Measurements from ENCODE around the gene DAAM2. TPM values are rescaled to one million over a fixed set of nuclear protein-coding genes. Genes with fewer than 3 reads are reported as not detected.

The DAAM2 gene
- total RNA-seq, 1 donor from 2014 or later: not detected

DNA sequence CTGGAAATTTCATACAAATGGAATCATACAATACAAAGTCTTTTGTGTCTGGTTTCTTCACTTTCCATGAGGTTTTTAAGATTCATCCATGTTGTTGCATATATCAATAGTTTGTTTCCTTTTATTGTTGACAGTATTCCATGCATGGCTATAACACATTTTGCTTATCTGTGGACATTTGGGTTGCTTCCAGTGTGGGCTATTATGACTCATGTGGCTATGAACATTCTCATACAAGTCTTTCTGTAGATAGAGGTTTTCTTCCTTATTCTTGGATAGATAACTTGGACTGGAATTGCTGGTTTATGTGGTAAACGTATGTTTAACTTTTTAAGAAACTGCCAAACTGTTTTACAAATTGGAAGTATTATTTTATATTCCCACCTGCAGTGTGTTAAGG lies 36.9 kb upstream of the DAAM2 start:
- H3K4me1 Mint-ChIP-seq: no peaks in the 10 kb centered on the region
- ATAC-seq (ENCODE audit: low read depth) (no peak), DNase-seq (no peak)
- H3K4me3 Mint-ChIP-seq: no peak overlapping the region
- TF ChIP-seq, protein P1, sequence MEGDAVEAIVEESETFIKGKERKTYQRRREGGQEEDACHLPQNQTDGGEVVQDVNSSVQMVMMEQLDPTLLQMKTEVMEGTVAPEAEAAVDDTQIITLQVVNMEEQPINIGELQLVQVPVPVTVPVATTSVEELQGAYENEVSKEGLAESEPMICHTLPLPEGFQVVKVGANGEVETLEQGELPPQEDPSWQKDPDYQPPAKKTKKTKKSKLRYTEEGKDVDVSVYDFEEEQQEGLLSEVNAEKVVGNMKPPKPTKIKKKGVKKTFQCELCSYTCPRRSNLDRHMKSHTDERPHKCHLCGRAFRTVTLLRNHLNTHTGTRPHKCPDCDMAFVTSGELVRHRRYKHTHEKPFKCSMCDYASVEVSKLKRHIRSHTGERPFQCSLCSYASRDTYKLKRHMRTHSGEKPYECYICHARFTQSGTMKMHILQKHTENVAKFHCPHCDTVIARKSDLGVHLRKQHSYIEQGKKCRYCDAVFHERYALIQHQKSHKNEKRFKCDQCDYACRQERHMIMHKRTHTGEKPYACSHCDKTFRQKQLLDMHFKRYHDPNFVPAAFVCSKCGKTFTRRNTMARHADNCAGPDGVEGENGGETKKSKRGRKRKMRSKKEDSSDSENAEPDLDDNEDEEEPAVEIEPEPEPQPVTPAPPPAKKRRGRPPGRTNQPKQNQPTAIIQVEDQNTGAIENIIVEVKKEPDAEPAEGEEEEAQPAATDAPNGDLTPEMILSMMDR (IDR thresholded peaks at IDR 0.05): no peak
- CTCF ChIA-PET: no interaction called here
- POLR2A ChIA-PET: no interaction called here
- H3K27me3 Mint-ChIP-seq: peaks cover 2% of the 10 kb centered on the region
- H3K27ac Mint-ChIP-seq: no peak overlapping the region
- no peaks in the 10 kb centered on the region for H3K36me3 Mint-ChIP-seq (ENCODE audit: low read depth)
- intact Hi-C loops (cut with micrococcal nuclease): no loop called here
- H3K9me3 Mint-ChIP-seq: peaks cover 2% of the 10 kb centered on the region

DNA sequence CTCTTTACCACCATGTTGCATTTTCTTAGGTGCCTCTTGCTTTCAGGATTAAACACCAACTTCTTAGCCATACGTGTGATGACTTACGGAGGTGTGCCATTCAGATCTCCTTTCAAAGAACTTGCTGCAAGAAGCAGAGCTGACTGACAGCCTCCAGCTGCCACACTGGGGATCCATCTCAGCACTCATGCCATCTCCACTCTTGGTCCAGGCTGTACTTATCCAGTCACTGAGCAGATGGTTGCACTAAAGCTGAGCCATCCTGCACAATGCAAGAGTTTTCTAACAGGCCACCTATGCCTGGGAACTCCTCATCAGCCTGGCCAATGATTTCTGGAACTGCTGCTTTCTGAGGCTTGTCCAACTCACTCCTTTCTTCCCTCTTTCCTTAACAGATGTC lies 35.6 kb upstream of the DAAM2 start:
- intact Hi-C loops (cut with micrococcal nuclease): no loop called here
- Mint-ChIP-seq H3K9me3 (peaks cover 2% of the 10 kb centered on the region), H3K27ac (no peak overlapping the region), H3K36me3 (ENCODE audit: low read depth) (no peaks in the 10 kb centered on the region), H3K27me3 (peaks cover 2% of the 10 kb centered on the region), H3K4me3 (no peak overlapping the region), H3K4me1 (no peaks in the 10 kb centered on the region)
- ChIA-PET CTCF (no interaction called here), POLR2A (no interaction called here)
- ATAC-seq (ENCODE audit: low read depth): no peak
- DNase-seq: no peak
- TF ChIP-seq, protein P1 (IDR thresholded peaks at IDR 0.05): no peak

DNA sequence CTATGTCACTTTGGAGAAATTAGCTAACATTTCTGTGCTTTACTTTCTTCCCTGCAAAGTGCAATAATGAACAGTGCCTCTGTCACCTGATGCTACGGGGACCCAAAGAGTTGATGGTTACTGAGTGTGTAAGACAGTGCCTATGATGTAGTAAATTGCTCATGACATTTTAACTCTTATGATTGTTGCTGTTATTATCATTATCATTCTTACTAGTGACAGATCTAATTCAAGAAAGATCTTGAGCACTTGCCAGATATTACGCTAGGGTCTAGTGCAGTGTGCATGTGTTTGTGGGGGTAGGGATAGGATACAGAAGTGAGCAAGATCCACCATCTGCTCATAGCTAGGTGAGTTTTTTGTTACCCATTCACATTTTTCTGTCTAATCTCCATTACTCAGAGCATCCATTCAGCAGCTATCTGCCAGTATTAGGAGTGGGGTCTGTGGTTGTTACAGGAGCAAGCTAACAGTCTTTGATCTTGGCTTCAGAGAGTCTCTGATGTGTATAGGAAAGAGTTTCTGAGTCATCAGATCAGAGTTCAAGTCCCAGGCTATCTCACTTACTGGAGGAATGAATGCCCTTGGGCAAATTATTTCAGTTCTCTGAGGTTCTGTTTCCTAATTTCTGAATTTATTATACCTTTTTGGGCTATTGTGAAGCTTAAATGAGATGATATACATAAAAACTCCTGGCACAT lies 33.1 kb upstream of the DAAM2 start:
- H3K4me3 Mint-ChIP-seq: no peak overlapping the region
- no peaks in the 10 kb centered on the region for H3K4me1 Mint-ChIP-seq
- no peaks in the 10 kb centered on the region for H3K36me3 Mint-ChIP-seq (ENCODE audit: low read depth)
- H3K27ac Mint-ChIP-seq: no peak overlapping the region
- ATAC-seq (ENCODE audit: low read depth): no peak
- ChIA-PET CTCF (no interaction called here), POLR2A (no interaction called here)
- H3K27me3 Mint-ChIP-seq: no peaks in the 10 kb centered on the region
- DNase-seq: no peak
- intact Hi-C loops (cut with micrococcal nuclease): no loop called here
- H3K9me3 Mint-ChIP-seq: peaks cover 2% of the 10 kb centered on the region
- TF ChIP-seq, protein P1 (IDR thresholded peaks at IDR 0.05): no peak

DNA sequence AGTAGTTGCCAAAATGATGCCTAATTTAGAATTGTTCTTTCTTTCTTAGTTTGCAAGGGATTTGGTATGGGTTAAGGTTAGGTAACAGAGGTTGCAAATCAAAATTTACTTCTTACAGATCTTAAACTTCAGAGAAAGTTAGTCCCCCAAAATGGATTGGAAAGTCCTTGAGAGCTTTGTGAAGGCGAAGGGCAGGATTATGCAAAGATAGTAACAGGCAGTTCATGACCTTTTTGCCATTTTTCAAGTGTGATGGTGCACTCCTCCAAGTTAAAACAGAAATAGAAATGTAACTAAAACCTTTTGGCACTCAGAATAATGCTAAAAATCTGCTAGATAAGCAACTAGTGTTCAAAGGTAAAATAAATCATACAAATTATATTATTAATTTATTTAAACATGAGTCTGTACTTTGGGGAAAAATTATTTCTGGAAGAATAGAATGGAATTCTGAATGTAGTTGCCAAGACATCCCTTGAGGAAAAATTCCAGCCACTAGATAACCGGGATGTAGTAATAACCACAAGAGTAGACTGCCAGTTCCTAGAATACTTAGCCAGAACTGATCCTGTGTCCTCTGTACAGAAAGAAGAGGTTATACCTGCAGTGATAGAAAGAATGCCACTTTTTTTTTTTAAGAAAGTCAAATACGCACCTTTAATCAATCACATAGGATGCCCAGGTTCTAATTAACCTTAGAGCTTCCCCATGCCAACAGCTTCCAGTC lies 31.8 kb upstream of the DAAM2 start:
- DNase-seq (no peak), ATAC-seq (ENCODE audit: low read depth) (no peak)
- POLR2A ChIA-PET: no interaction called here
- peaks cover 2% of the 10 kb centered on the region for H3K9me3 Mint-ChIP-seq
- no peaks in the 10 kb centered on the region for H3K36me3 Mint-ChIP-seq (ENCODE audit: low read depth)
- no peak overlapping the region for H3K27ac Mint-ChIP-seq
- H3K4me3 Mint-ChIP-seq: no peak overlapping the region
- H3K27me3 Mint-ChIP-seq: peaks cover 5% of the 10 kb centered on the region
- intact Hi-C loops (cut with micrococcal nuclease): no loop called here
- TF ChIP-seq, protein P1 (IDR thresholded peaks at IDR 0.05): no peak
- CTCF ChIA-PET: no interaction called here
- H3K4me1 Mint-ChIP-seq: no peaks in the 10 kb centered on the region

DNA sequence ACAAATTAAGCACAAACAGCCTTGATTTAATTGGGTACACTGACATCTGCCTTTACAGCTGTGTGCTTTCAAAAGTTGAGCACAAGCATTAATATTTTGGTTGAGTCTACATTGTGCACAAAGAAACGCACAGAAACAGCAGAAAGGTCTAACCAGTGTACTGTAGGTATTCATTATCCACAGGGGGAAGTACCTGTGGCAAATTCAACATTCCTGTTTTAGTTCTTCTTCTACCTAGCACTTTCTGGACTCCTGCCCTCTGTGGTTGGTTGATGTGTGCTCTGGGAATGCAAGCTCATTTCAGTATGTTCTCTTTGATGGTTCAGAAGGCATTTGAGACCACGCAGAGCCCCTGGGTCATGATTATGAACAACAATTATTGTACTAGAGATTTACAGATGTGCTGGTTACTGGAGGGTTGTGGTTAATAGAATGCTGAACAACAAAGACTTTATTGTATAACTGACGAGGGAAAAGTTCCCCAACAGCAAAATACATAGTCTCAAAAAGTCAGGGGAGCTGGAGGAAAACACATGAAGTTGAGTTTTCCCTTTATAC lies 26.6 kb upstream of the DAAM2 start:
- H3K27me3 Mint-ChIP-seq: peaks cover 5% of the 10 kb centered on the region
- ATAC-seq (ENCODE audit: low read depth) (no peak), DNase-seq (no peak)
- TF ChIP-seq, protein P1 (IDR thresholded peaks at IDR 0.05): no peak
- H3K36me3 Mint-ChIP-seq (ENCODE audit: low read depth): no peaks in the 10 kb centered on the region
- no peak overlapping the region for H3K27ac Mint-ChIP-seq
- no peaks in the 10 kb centered on the region for H3K4me1 Mint-ChIP-seq
- ChIA-PET CTCF (no interaction called here), POLR2A (no interaction called here)
- no peak overlapping the region for H3K4me3 Mint-ChIP-seq
- intact Hi-C loops (cut with micrococcal nuclease): no loop called here
- no peaks in the 10 kb centered on the region for H3K9me3 Mint-ChIP-seq
